ENCODE data around the gene TACC2.

The TACC2 gene

GRCh38 chr10:122255509-122256301 lies 266.7 kb downstream of the TACC2 start:
- no peak for TF ChIP-seq CTCF (conservative IDR thresholded peaks at IDR 0.05; ENCODE audit: low read depth, low read length)
- H3K4me3 ChIP-seq (ENCODE audit: low read depth, low read length), result no peak overlapping the region
- no peak for DNase-seq (ENCODE audit: low read depth)

- H3K4me3 ChIP-seq (ENCODE audit: low read depth, low read length), result no peak overlapping the region
- no peak for TF ChIP-seq CTCF (conservative IDR thresholded peaks at IDR 0.05; ENCODE audit: low read depth, low read length)
- no peak for DNase-seq (ENCODE audit: low read depth)
These were observed 268.1 kb downstream of the TACC2 start for GRCh38 chr10:122257041-122257440.

- no peak for TF ChIP-seq CTCF (conservative IDR thresholded peaks at IDR 0.05; ENCODE audit: low read depth, low read length)
- no peak overlapping the region for H3K4me3 ChIP-seq (ENCODE audit: low read depth, low read length)
- DNase-seq (ENCODE audit: low read depth), result peak; percentile 80
These were observed 269.4 kb downstream of the TACC2 start for GRCh38 chr10:122258136-122259074.

- no peak for TF ChIP-seq CTCF (conservative IDR thresholded peaks at IDR 0.05; ENCODE audit: low read depth, low read length)
- no peak for DNase-seq (ENCODE audit: low read depth)
- H3K4me3 ChIP-seq (ENCODE audit: low read depth, low read length), result no peak overlapping the region
These were observed 270.1 kb downstream of the TACC2 start for GRCh38 chr10:122259075-122259466.

DNA sequence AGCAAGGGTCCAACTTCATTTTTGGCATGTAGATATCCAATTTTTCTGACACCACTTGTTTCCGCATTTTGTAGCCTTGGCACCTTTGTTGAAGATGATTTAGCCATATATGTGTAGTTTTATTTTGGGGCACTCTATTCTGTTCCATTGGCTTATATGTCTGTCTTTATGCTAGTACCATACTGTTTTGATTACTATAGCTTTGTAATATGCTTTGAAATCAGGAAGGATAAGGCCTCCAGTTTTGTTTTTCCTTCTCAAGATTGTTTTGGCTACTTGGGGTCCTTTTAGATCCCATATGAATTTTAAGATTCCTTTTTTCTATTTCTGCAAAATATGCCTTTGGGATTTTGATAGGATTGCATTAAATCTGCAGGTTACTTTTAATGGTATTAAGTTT lies 272.6 kb downstream of the TACC2 start:
- DNase-seq (ENCODE audit: low read depth), result no peak
- TF ChIP-seq CTCF (conservative IDR thresholded peaks at IDR 0.05; ENCODE audit: low read depth, low read length), result no peak
- no peak overlapping the region for H3K4me3 ChIP-seq (ENCODE audit: low read depth, low read length)

DNA sequence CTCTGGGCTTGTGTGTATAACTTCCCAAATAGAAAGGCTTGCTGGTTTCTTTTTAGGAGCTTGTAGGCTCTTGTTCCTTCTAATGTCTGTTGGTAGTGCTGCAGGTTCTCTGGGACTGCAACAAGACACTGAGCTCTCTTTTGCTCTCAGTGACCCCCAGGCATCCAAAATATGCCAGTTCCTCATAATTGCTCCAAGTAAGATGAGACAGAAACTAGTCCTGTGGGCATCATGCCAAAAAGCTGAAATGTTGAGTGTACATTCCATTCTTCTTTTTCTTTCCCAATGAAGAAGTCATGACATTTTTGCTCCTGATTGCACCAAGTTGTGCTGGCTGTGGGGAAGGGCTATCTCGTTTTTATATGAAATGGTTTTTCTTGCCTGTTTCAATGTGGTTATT lies 275.0 kb downstream of the TACC2 start:
- peak; percentile 95 for DNase-seq (ENCODE audit: low read depth)
- H3K4me3 ChIP-seq (ENCODE audit: low read depth, low read length), result no peak overlapping the region
- no peak for TF ChIP-seq CTCF (conservative IDR thresholded peaks at IDR 0.05; ENCODE audit: low read depth, low read length)
